ENCODE data around the gene BNIP1.
"Not testable (repeated sequence)": the region's sequence is repeated elsewhere in the genome, so short reads cannot be mapped to it uniquely, and the experiment has no call there.

Gene BNIP1

GRCh38 chr5:173144200-173145176 lies at the start of gene BNIP1:
Gene BNIP1 (plus strand): TSS chr5:173144531. CDS start chr5:173144546, 15 bp downstream.
- DNase-seq (ENCODE audit: low spot score) = peak; percentile 97

GRCh38 chr5:173098787-173099186 lies 45.5 kb upstream of the BNIP1 start:
- no peak for DNase-seq (ENCODE audit: low spot score)

- DNase-seq (ENCODE audit: low spot score) = no peak
Measured at GRCh38 chr5:173099461-173099860, 44.9 kb upstream of the BNIP1 start.

GRCh38 chr5:173101245-173101644 lies 43.1 kb upstream of the BNIP1 start:
- no peak for DNase-seq (ENCODE audit: low spot score)

GRCh38 chr5:173103411-173103810 lies 40.9 kb upstream of the BNIP1 start:
- DNase-seq (ENCODE audit: low spot score) = no peak

GRCh38 chr5:173108914-173109313 lies 35.4 kb upstream of the BNIP1 start:
- DNase-seq (ENCODE audit: low spot score) = no peak

- no peak for DNase-seq (ENCODE audit: low spot score)
Measured at GRCh38 chr5:173114536-173114935, 29.8 kb upstream of the BNIP1 start.

- no peak for DNase-seq (ENCODE audit: low spot score)
Measured at GRCh38 chr5:173119719-173120118, 24.6 kb upstream of the BNIP1 start.

- no peak for DNase-seq (ENCODE audit: low spot score)
Measured at GRCh38 chr5:173123416-173123815, 20.9 kb upstream of the BNIP1 start.

GRCh38 chr5:173132166-173132565 lies 12.2 kb upstream of the BNIP1 start:
- not testable (repeated sequence) for DNase-seq (ENCODE audit: low spot score)

- no peak for DNase-seq (ENCODE audit: low spot score)
Measured at GRCh38 chr5:173138707-173139106, 5.6 kb upstream of the BNIP1 start.

- no peak for DNase-seq (ENCODE audit: low spot score)
Measured at GRCh38 chr5:173139631-173140030, 4.7 kb upstream of the BNIP1 start.

GRCh38 chr5:173140769-173141168 lies 3.6 kb upstream of the BNIP1 start:
- no peak for DNase-seq (ENCODE audit: low spot score)

- no peak for DNase-seq (ENCODE audit: low spot score)
Measured at GRCh38 chr5:173143567-173143966, 764 bp upstream of the BNIP1 start.

GRCh38 chr5:173148354-173148753 lies 4.0 kb downstream of the BNIP1 start:
- no peak for DNase-seq (ENCODE audit: low spot score)

GRCh38 chr5:173152547-173152946 lies 8.2 kb downstream of the BNIP1 start:
- DNase-seq (ENCODE audit: low spot score) = no peak

- DNase-seq (ENCODE audit: low spot score) = no peak
Measured at GRCh38 chr5:173153842-173154241, 9.5 kb downstream of the BNIP1 start.

- DNase-seq (ENCODE audit: low spot score) = peak; percentile 38
Measured at GRCh38 chr5:173154619-173155018, 10.3 kb downstream of the BNIP1 start.

- DNase-seq (ENCODE audit: low spot score) = no peak
Measured at GRCh38 chr5:173155912-173156311, 11.6 kb downstream of the BNIP1 start.

- DNase-seq (ENCODE audit: low spot score) = no peak
Measured at GRCh38 chr5:173158366-173158765, 14.0 kb downstream of the BNIP1 start.

- no peak for DNase-seq (ENCODE audit: low spot score)
Measured at GRCh38 chr5:173159256-173159655, 14.9 kb downstream of the BNIP1 start.

GRCh38 chr5:173161148-173161547 lies 16.8 kb downstream of the BNIP1 start:
- DNase-seq (ENCODE audit: low spot score) = no peak

GRCh38 chr5:173163219-173163618 lies 18.9 kb downstream of the BNIP1 start:
- DNase-seq (ENCODE audit: low spot score) = no peak

All from LoVo (cell line).